SU-DHL-6 (cell line): Measurements from ENCODE around the gene WDR64.

Experiments
- H2AFZ ChIP-seq: fragments of 200-600 bp; sonication (generic); 2 replicates; pipeline ENCODE4 v1.6.1; 2014; ENCODE audit warnings: low read depth, mild to moderate bottlenecking, moderate library complexity, mixed read lengths, antibody characterized with exemption, low read length; ENCODE audit not compliant: severe bottlenecking
- H3F3A ChIP-seq: fragments of 200-600 bp; shearing (Covaris generic); 2 replicates; pipeline ENCODE4 v1.6.0; 2016; ENCODE audit warnings: antibody characterized with exemption, mild to moderate bottlenecking; ENCODE audit not compliant: insufficient read depth
- H3K27ac ChIP-seq: fragments of 200-600 bp; sonication (generic); 2 replicates; pipeline ENCODE4 v1.5.1; 2016; ENCODE audit warnings: low read depth, mild to moderate bottlenecking, low read length, moderate library complexity, mixed read lengths
- H3K27me3 ChIP-seq: fragments of 200-600 bp; sonication (generic), shearing (Covaris generic); 2 replicates; pipeline ENCODE4 v1.6.0; 2014; ENCODE audit warnings: mild to moderate bottlenecking, low read length
- H3K36me3 ChIP-seq: fragments of 200-600 bp; sonication (generic); 2 replicates; pipeline ENCODE4 v1.6.1; 2014; ENCODE audit warnings: mild to moderate bottlenecking, low read length, mixed read lengths
- H3K4me2 ChIP-seq: fragments of 300-600, 200-600 bp; shearing (Covaris generic), sonication (generic); 2 replicates; pipeline ENCODE4 v1.6.0; 2014; ENCODE audit warnings: low read length, low read depth, mild to moderate bottlenecking; ENCODE audit not compliant: poor library complexity, severe bottlenecking
- H3K4me3 ChIP-seq: fragments of 200-600 bp; sonication (generic); 2 replicates; pipeline ENCODE4 v1.5.1; 2014; ENCODE audit warnings: antibody characterized with exemption, low read length, mild to moderate bottlenecking, mixed read lengths; ENCODE audit not compliant: insufficient read depth, poor library complexity, severe bottlenecking
- H3K79me2 ChIP-seq: fragments of 200-600 bp; sonication (generic); 2 replicates; pipeline ENCODE4 v1.6.1; 2014; ENCODE audit warnings: mild to moderate bottlenecking, low read length, moderate library complexity; ENCODE audit not compliant: insufficient read depth
- H3K9ac ChIP-seq: fragments of 200-600 bp; sonication (generic); 2 replicates; pipeline ENCODE4 v1.7.0; 2014; ENCODE audit warnings: mild to moderate bottlenecking, low read length
- H3K9me2 ChIP-seq: fragments of 200-600 bp; sonication (generic); replicated peaks from 2 replicates; pipeline ENCODE4 v1.6.1; 2014; ENCODE audit warnings: low read length; ENCODE audit not compliant: insufficient read depth
- H3K9me3 ChIP-seq: fragments of 200-600 bp; sonication (generic); 2 replicates; pipeline ENCODE4 v1.6.1; 2014; ENCODE audit warnings: low read length, mixed read lengths; ENCODE audit not compliant: insufficient read depth
- H4K20me1 ChIP-seq: fragments of 200-600 bp; sonication (generic); 2 replicates; pipeline ENCODE4 v1.6.1; 2014; ENCODE audit warnings: low read depth, mild to moderate bottlenecking, antibody characterized with exemption, low read length, moderate library complexity, mixed read lengths
- EZH2phosphoT487 ChIP-seq: fragments of 200-600 bp; sonication (generic), shearing (Covaris generic); conservative IDR thresholded peaks from 2 replicates; pipeline ENCODE4 v1.6.1; 2018; ENCODE audit warnings: mild to moderate bottlenecking, antibody characterized with exemption, low read length, moderate library complexity, mixed read lengths
- TF ChIP-seq, protein P1 (sequence below): fragments of 200-600 bp; sonication (generic); IDR thresholded peaks from one replicate; pipeline ENCODE4 v1.5.1; 2017; ENCODE audit warnings: antibody characterized with exemption, mild to moderate bottlenecking, low read length, moderate library complexity; ENCODE audit not compliant: insufficient read depth, poor library complexity, severe bottlenecking

Gene WDR64

DNA sequence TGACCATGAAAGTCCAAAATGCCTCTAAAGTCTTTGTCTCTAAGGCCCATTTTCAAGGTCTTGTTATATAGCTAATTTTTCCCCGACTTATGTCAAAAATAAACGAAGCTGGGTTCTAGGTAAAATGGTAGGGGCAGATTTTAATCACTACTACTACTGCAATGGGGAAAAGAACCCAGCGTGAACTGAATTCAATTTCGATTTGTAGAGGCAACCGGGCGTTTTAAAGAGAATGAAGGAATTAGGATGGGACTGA lies 195.4 kb downstream of the WDR64 start:
- peak overlapping the region; percentile 93 for H3K4me3 ChIP-seq
- peak overlapping the region; percentile 81 for H2AFZ ChIP-seq
- no peaks in the 10 kb centered on the region for H3K9me2 ChIP-seq
- H4K20me1 ChIP-seq: peaks cover 3% of the 10 kb centered on the region; the same call in 1 of the 2 replicates
- H3K4me2 ChIP-seq: peak overlapping the region; percentile 94
- peaks cover 21% of the 10 kb centered on the region for H3K36me3 ChIP-seq
- no peaks in the 10 kb centered on the region for H3K27me3 ChIP-seq
- peaks cover 12% of the 10 kb centered on the region; the same call in 1 of the 2 replicates for H3F3A ChIP-seq
- H3K9me3 ChIP-seq: no peaks in the 10 kb centered on the region
- peak overlapping the region; percentile 88 for H3K9ac ChIP-seq
- H3K79me2 ChIP-seq: peaks cover 39% of the 10 kb centered on the region
- TF ChIP-seq, protein P1, sequence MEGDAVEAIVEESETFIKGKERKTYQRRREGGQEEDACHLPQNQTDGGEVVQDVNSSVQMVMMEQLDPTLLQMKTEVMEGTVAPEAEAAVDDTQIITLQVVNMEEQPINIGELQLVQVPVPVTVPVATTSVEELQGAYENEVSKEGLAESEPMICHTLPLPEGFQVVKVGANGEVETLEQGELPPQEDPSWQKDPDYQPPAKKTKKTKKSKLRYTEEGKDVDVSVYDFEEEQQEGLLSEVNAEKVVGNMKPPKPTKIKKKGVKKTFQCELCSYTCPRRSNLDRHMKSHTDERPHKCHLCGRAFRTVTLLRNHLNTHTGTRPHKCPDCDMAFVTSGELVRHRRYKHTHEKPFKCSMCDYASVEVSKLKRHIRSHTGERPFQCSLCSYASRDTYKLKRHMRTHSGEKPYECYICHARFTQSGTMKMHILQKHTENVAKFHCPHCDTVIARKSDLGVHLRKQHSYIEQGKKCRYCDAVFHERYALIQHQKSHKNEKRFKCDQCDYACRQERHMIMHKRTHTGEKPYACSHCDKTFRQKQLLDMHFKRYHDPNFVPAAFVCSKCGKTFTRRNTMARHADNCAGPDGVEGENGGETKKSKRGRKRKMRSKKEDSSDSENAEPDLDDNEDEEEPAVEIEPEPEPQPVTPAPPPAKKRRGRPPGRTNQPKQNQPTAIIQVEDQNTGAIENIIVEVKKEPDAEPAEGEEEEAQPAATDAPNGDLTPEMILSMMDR: no peak
- no peak for TF ChIP-seq EZH2phosphoT487
- peak overlapping the region; percentile 96 for H3K27ac ChIP-seq

DNA sequence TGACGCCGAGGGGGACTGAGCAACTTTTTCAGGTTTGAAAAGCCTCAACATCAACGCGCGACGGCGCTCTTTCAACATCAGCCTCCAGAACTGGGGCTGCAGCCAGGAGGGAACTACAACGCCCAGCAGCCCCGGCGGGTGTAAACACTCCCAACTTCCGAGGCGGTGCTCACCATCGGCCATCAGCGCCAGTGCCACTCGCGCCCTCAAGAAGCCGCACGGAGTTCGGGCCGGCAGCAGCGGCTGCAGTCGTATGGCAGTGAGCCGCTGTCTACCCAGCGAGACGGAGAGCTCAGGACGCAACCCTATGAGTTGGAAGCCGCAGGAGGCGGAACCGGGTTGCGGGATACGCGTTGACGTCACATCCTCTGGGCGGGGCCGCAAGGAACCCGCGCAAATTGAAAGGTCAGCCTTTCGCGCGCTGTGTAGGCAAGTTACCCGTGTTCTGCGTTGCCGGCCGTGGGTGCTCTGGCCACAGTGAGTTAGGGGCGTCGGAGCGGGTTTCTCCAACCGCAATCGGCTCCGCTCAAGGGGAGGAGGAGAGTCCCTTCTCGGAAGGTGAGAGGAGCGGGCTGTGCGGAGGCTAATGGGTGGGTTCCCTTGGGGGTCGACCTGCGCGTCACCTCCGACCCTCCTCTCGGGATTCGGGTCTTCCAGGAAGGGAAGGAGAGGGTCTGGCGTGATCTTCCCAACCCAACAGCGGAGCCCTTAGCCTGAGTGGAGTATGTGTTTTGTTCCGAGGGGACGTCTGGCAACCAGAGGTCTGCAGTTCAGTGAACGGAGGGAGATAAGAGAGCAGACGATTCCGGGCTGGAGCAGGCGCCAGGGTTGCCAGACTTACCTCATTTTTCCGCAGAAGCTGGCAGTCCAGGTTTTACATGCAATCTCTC lies 196.0 kb downstream of the WDR64 start, which contains the start of gene EXO1:
Gene EXO1 (plus strand): TSS at position 409 of the 890 bp plus-strand sequence. CDS start 2,222 bp downstream, outside the sequence.
- Histone ChIP-seq H3K9ac (peak within 1 kb of the TSS; percentile 88), H3F3A (peaks cover 12% of the 10 kb centered on the region; the same call in 1 of the 2 replicates), H3K9me2 (no peaks in the 10 kb centered on the region), H4K20me1 (peaks cover 3% of the 10 kb centered on the region; the same call in 1 of the 2 replicates), H3K27ac (peak within 1 kb of the TSS; percentile 96), H3K27me3 (no peaks in the 10 kb centered on the region), H3K36me3 (peaks cover 24% of the 10 kb centered on the region), H2AFZ (peak within 1 kb of the TSS; percentile 81), H3K4me3 (peak within 1 kb of the TSS; percentile 93), H3K79me2 (peaks cover 39% of the 10 kb centered on the region), H3K4me2 (peak within 1 kb of the TSS; percentile 94), H3K9me3 (no peaks in the 10 kb centered on the region)
- TF ChIP-seq, protein P1: peak; percentile 45
- no peak for TF ChIP-seq EZH2phosphoT487

DNA sequence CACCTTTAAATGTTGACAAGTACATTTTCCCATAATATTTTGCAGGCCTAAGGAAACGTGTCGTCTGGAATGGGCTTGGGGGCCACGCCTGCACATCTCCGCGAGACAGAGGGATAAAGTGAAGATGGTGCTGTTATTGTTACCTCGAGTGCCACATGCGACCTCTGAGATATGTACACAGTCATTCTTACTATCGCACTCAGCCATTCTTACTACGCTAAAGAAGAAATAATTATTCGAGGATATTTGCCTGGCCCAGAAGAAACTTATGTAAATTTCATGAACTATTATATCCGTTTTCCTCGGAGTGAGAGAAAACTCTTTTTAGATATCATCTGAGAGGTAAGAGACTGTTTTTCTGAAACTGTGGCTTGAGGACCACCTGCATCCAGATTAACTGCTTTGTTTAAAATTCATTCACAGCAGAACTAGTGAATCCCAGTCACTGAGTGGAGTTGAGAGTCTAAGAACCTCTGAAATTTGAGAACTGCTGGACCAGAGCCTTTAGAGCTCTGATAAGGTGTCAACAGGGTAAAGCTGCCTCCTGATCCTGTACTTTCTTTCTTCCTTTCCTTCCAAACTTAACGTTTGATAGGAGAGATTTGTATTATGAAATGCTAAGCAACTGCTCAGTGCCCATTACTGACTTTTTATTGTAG lies 196.7 kb downstream of the WDR64 start:
- Histone ChIP-seq H3K9ac (peak overlapping the region; percentile 88), H2AFZ (peak overlapping the region; percentile 81), H3K9me2 (no peaks in the 10 kb centered on the region), H3K36me3 (peaks cover 27% of the 10 kb centered on the region), H3K27ac (peak overlapping the region; percentile 96), H3F3A (peaks cover 12% of the 10 kb centered on the region; the same call in 1 of the 2 replicates), H3K79me2 (peaks cover 39% of the 10 kb centered on the region), H3K4me2 (peak overlapping the region; percentile 94), H3K4me3 (peak overlapping the region; percentile 93), H3K27me3 (no peaks in the 10 kb centered on the region), H4K20me1 (peaks cover 3% of the 10 kb centered on the region; the same call in 1 of the 2 replicates), H3K9me3 (no peaks in the 10 kb centered on the region)
- no peak for TF ChIP-seq EZH2phosphoT487
- TF ChIP-seq, protein P1: no peak
